ENCODE measurements around the gene CELF6. TPM values are rescaled to one million over a fixed set of nuclear protein-coding genes. Genes with fewer than 3 reads are reported as not detected.

The CELF6 gene
- polyA plus RNA-seq, 1 of the 3 experiments (the other 2 are of a cell fraction) = 0.20 TPM

DNA sequence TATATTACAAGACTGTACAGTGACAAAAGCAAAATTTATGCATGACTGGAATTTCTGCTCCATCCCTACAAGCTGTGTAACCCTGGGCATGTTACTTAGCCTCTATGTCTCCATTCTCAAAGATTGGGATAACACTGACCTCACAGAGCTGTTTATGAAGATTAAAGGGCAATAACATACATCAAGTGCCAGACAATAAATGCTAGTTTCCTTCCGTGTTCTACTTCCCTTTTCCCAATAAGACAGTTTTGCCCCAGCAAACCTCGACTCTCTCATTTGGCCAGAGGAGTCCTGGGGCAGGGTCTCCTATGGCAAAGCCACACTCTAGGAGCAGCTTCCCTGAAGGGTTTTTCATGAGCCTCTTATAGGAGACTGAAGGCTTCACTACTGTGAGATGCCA is 48.4 kb upstream of the CELF6 start:
- no peak overlapping the region for H2AFZ ChIP-seq (ENCODE audit: low read depth)
- TF ChIP-seq, protein P1, sequence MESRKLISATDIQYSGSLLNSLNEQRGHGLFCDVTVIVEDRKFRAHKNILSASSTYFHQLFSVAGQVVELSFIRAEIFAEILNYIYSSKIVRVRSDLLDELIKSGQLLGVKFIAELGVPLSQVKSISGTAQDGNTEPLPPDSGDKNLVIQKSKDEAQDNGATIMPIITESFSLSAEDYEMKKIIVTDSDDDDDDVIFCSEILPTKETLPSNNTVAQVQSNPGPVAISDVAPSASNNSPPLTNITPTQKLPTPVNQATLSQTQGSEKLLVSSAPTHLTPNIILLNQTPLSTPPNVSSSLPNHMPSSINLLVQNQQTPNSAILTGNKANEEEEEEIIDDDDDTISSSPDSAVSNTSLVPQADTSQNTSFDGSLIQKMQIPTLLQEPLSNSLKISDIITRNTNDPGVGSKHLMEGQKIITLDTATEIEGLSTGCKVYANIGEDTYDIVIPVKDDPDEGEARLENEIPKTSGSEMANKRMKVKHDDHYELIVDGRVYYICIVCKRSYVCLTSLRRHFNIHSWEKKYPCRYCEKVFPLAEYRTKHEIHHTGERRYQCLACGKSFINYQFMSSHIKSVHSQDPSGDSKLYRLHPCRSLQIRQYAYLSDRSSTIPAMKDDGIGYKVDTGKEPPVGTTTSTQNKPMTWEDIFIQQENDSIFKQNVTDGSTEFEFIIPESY (IDR thresholded peaks at IDR 0.05; ENCODE audit: borderline replicate concordance, low read depth) = no peak
- no peak for TF ChIP-seq FOSL2 (IDR thresholded peaks at IDR 0.05; ENCODE audit: borderline replicate concordance, low read depth)
- no peak for TF ChIP-seq FOXM1 (IDR thresholded peaks at IDR 0.05; ENCODE audit: low read depth)
- TF ChIP-seq FOXJ3 (CRISPR knock-in tag; IDR thresholded peaks at IDR 0.05) = no peak
- no peak for TF ChIP-seq USF1 (IDR thresholded peaks at IDR 0.05; ENCODE audit: borderline replicate concordance, low read depth)
- TF ChIP-seq SMC3 (IDR thresholded peaks at IDR 0.05; ENCODE audit: low read depth, low read length) = no peak
- no peak for TF ChIP-seq TEAD4 (IDR thresholded peaks at IDR 0.05; ENCODE audit: borderline replicate concordance, insufficient read depth)
- peaks cover 38% of the 10 kb centered on the region for H3K79me2 ChIP-seq (ENCODE audit: insufficient read depth)
- H3K4me2 ChIP-seq = no peak overlapping the region
- H3K9ac ChIP-seq = no peak overlapping the region
- WGBS (ENCODE audit: low lambda C conversion rate) = 91% methylated on average over 2 of the region's 2 CpGs
- DNase-seq = no peak
- ChIA-PET POLR2A (no interaction called here), CTCF (interaction anchor here (0.7 to 1.5 kb wide), 3 partner anchors 56 to 231 kb away, joined by 3 to 4 read pairs (median 3); no protein-coding TSS in a partner anchor)
- H4K20me1 ChIP-seq (ENCODE audit: insufficient read depth) = no peaks in the 10 kb centered on the region
- H3K4me1 ChIP-seq (ENCODE audit: control insufficient read depth in 1 of 2, insufficient read depth in 2 of 2, low read depth in 1 of 2, low read length in 1 of 2) = no peaks in the 10 kb centered on the region
- no peaks in the 10 kb centered on the region for H3K9me3 ChIP-seq
- no peaks in the 10 kb centered on the region for H3F3A ChIP-seq (replicated peaks; ENCODE audit: insufficient read depth)
- H3K27me3 ChIP-seq (ENCODE audit: insufficient read depth) = no peaks in the 10 kb centered on the region
- H3K27ac ChIP-seq (ENCODE audit: low read depth in 2 of 2, low read length in 1 of 2) = no peak overlapping the region
- H3K36me3 ChIP-seq (replicated peaks in 1 of 2; ENCODE audit: control insufficient read depth in 1 of 2, insufficient read depth in 2 of 2, low read length in 1 of 2) = peaks cover 4 to 6% of the 10 kb centered on the region in 2 experiments
- H3K4me3 ChIP-seq (ENCODE audit: low read depth in 2 of 2, low read length in 1 of 2) = no peak overlapping the region
- H3K9me2 ChIP-seq = no peaks in the 10 kb centered on the region

DNA sequence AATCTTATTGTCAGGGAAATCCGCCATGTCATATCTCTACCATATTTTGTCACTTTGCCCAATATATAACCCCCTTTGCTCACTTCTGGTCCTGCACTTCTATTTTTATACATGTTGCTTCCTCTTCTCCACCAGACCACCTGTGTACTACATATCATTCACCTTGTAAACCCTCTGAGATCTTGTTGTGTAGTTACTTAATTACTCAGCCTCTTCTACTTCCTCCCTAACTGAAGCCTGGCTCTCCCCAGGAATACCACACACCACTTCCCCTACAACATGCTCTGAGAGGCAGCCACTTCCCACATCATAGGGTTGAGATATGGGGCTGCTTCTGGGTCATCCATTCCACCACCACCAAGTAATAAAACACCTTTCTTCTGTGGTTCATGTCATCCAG is 45.9 kb upstream of the CELF6 start:
- Histone ChIP-seq H3K4me2 (no peak overlapping the region), H3K79me2 (ENCODE audit: insufficient read depth) (peaks cover 22% of the 10 kb centered on the region), H3K9me3 (no peaks in the 10 kb centered on the region), H4K20me1 (ENCODE audit: insufficient read depth) (no peaks in the 10 kb centered on the region), H3K9ac (no peak overlapping the region), H2AFZ (ENCODE audit: low read depth) (no peak overlapping the region), H3K9me2 (no peaks in the 10 kb centered on the region), H3K4me1 (ENCODE audit: control insufficient read depth in 1 of 2, insufficient read depth in 2 of 2, low read depth in 1 of 2, low read length in 1 of 2) (no peaks in the 10 kb centered on the region), H3K27ac (ENCODE audit: low read depth in 2 of 2, low read length in 1 of 2) (no peak overlapping the region), H3K27me3 (ENCODE audit: insufficient read depth) (no peaks in the 10 kb centered on the region), H3K36me3 (replicated peaks in 1 of 2; ENCODE audit: control insufficient read depth in 1 of 2, insufficient read depth in 2 of 2, low read length in 1 of 2) (peaks cover 5 to 6% of the 10 kb centered on the region in 2 experiments), H3F3A (replicated peaks; ENCODE audit: insufficient read depth) (no peaks in the 10 kb centered on the region), H3K4me3 (ENCODE audit: low read depth in 2 of 2, low read length in 1 of 2) (no peak overlapping the region)
- DNase-seq = no peak
- ChIA-PET CTCF (interaction anchor here (1.6 kb wide), 1 partner anchor 234 kb away, joined by 4 read pairs; no protein-coding TSS in a partner anchor), POLR2A (no interaction called here)
- TF ChIP-seq NFIC (IDR thresholded peaks at IDR 0.05; ENCODE audit: borderline replicate concordance) (no peak), TAF1 (IDR thresholded peaks at IDR 0.05; ENCODE audit: borderline replicate concordance, low read depth, low read length) (no peak)
- 97% methylated on average over 1 of the region's 1 CpG for WGBS (ENCODE audit: low lambda C conversion rate)
